GM18870 (cell line): ENCODE measurements around the gene SLC4A2.
"Not testable (repeated sequence)": the region's sequence is repeated elsewhere in the genome, so short reads cannot be mapped to it uniquely, and the experiment has no call there.

Source experiments
- ATAC-seq: cut with Tn5 transposase; IDR thresholded peaks from one replicate; pipeline ENCODE4 v1.9.1; 2021; ENCODE audit warnings: moderate library complexity; ENCODE audit not compliant: unreplicated experiment

Gene SLC4A2

DNA sequence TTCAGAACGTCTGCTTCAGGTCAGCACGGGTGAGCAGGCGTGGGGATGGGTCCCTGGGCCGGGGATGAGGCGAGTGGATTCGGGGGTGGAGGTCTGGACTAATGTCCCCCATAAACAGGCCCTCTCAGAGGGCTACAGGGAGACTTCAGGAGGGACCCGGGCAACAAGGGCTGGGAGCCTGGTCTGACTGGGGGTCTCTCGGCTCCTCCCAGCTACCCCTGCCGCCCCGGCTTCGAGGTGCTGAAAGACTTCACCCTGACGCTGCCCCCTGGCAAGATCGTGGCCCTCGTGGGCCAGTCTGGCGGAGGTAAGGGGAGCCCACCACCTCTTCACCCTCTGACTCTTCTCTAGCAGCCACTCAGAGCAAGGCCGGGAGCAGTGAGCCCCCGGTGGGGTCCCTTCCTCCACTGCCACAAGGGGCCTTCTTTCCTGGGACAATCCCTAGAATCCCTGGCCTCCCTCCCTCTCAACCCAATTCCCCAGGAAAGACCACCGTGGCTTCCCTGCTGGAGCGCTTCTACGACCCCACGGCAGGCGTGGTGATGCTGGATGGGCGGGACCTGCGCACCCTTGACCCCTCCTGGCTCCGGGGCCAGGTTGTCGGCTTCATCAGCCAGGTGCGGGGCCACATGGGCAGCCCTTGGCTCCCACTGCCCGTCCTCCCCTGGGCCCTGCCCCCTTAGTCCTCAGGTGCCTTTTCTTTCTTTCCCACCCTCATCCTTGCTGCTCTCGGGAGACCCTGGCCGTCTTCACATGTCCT, 18.6 kb upstream of the SLC4A2 start:
- no peak for ATAC-seq

DNA sequence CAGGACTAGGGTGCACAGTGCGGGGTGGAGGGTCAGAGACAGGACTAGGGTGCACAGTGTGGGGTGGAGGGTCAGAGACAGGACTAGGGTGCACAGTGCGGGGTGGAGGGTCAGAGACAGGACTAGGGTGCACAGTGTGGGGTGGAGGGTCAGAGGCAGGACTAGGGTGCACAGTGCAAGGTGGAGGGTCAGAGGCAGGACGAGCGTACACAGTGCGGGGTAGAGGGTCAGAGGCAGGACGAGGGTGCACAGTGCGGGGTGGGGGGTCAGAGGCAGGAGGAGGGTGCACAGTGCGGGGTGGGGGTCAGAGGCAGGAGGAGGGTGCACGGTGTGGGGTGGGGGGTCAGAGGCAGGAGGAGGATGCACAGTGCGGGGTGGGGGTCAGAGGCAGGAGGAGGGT, 15.9 kb upstream of the SLC4A2 start:
- not testable (repeated sequence) for ATAC-seq

DNA sequence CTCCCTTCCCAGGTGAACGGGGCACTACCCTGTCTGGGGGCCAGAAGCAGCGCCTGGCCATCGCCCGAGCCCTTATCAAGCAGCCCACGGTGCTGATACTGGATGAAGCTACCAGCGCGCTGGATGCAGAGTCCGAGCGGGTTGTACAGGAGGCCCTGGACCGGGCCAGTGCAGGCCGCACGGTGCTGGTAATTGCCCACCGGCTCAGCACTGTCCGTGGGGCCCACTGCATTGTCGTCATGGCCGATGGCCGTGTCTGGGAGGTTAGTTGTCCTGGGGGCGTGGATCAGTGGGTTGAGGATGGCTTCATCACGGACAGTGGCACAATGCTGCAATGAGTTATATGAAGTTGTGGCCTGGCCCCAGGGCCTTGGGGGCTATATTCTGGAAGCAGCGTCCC, 15.4 kb upstream of the SLC4A2 start:
- no peak for ATAC-seq

DNA sequence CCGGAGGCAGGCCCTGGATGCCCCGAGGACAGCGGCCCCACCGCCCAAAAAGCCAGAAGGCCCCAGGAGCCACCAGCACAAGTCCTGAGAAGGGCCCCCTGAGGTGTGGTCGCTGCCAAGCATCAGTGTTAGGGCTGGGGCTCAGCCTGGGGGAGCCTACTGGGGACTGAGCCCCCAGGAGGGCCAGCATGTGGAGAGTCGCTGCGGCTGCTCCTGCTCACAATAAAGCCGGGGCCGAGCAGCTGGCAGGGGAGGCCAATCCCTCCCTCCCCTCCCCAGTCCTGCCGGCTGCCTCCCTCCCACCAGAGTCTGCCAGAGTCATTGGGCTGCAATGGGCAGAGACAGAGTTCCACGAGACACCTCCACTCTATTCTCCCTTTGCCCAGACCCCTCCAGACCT, 14.1 kb upstream of the SLC4A2 start:
- ATAC-seq = no peak

DNA sequence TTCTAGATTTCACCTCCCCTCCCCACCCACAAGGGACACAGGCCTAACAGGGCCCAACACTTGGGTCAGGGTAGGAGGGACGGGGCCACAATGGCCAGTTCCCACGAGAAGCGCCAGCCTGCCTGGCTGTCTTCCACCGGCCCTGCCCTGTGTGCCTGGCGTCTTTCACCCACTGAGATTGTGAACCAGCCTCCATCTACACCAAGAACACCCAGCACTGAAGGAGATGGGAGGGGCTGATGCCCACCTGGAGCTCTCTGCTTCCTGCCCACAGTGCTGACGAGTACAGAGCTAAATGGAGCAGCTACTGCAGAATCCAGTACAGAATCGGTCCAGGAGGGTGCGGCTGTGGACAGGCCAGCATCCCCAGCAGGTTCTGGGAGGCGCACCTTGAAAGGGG, 13.4 kb upstream of the SLC4A2 start:
- no peak for ATAC-seq

- ATAC-seq = no peak
These were observed 12.5 kb upstream of the SLC4A2 start for GRCh38 chr7:151046603-151047573.

DNA sequence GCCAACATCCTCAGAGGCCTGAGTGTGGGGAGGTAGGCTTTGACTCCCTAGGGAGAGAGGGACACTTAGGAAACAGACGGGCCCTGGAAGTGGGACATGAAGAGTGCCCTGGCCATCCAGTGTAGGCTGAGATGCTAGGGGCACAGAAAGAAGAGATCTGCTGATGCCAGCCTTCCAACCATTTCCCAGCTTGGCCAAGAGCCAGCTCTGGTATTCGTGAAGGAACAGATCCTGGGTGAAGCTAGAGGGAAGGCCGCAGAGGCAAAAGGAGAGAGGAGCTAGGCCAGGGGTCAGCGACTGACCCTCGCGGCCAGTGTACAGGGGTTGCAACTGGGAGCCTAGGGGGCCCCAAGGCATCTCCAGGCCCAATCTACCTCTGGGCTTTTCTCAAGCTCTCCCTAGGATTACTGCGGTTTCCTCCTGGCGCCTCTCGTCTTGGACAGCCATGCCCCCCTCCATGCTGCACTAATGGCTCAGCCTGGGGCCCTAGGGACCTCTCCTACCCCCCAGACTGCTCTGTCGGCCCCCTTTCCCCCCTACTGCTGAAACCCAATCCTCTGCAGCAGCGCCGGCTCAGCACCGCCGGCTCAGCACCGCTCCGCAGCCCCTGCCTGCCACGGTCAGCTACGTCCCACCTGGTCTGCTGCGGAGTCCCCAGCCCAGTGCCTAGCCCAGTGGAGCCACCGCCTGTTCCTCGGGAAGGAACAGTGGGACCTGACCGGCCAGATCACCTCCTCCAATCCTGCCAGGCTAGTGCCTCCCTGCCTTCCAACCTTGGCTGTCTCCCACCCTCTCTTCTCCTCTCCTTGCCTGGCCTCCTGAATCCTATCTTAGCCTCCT, 11.2 kb upstream of the SLC4A2 start, which contains the start of gene ASIC3:
Gene ASIC3 (plus strand): TSS at position 556 of the 840 bp plus-strand sequence. CDS start 355 bp downstream, outside the sequence.
- no peak for ATAC-seq

- ATAC-seq = no peak
These were observed 10.4 kb upstream of the SLC4A2 start for GRCh38 chr7:151048911-151049463.

GRCh38 chr7:151051108-151051507, 8.3 kb upstream of the SLC4A2 start:
- no peak for ATAC-seq

GRCh38 chr7:151053096-151053495, 6.3 kb upstream of the SLC4A2 start:
- ATAC-seq = no peak

GRCh38 chr7:151053751-151054150, 5.6 kb upstream of the SLC4A2 start:
- no peak for ATAC-seq

DNA sequence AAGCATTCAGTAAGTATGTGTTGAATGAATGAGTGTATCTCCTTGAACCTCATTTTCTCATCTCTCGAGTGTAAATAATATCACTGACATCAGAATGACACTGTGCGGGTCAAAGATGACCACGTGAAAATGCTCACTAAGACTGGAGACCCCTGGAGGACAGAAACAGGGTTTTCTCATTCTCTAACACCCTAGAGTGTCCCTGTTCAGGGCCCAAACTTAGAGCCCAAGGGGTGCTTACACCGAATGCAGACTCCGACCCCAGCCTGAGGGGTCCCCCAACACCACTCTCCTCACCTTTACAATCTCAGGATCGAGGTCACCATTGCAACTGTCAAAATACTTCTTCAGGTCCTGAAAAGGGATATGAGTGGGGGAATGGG, 3.1 kb upstream of the SLC4A2 start:
- ATAC-seq = no peak

GRCh38 chr7:151056666-151057505, 2.5 kb upstream of the SLC4A2 start:
- ATAC-seq = no peak

- peak; percentile 30 for ATAC-seq
These were observed 1.8 kb upstream of the SLC4A2 start, which contains the start of gene CDK5 for GRCh38 chr7:151057506-151057988. Gene CDK5, minus strand, starts transcription at chr7:151057897. Its CDS starts 49 bp downstream, at chr7:151057848.

DNA sequence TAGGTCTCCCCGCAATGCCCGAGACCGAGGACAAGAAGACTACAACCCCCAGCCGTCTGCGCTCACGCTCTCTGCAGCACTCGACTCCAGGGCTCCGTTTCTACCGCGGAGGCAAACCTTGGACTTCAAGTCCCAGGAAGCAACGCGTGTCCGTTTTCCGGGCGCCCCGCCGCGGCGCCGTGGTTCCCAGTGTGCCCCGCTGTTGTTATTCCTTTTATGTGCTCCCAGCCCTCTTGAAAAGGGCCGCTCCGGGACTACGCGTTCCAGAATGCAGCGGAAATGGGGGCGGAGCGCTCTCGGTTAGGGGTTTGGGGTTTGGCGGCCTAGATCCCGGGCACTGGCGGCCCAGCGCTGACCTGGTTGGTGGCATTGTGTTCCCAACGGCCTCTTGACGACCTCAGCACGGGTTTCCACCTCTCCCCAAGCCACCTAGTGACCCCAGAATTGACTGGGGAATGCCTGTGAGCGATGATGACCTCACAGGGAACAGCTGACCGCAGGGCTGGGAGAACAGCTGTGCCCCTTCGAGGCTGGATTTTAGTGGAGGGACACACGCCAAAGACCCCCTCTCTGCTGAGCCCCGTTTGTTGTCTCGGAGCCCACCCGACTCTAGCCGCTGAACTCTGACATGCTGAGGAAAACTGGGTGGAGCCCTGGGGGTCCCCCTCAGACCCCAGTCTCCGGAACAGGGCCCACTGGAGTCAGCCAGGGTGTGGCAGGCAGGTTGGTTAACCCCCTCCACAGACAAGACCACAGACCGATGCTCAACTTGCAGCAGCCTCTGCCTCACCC, 1.2 kb upstream of the SLC4A2 start:
- peak; percentile 79 for ATAC-seq

DNA sequence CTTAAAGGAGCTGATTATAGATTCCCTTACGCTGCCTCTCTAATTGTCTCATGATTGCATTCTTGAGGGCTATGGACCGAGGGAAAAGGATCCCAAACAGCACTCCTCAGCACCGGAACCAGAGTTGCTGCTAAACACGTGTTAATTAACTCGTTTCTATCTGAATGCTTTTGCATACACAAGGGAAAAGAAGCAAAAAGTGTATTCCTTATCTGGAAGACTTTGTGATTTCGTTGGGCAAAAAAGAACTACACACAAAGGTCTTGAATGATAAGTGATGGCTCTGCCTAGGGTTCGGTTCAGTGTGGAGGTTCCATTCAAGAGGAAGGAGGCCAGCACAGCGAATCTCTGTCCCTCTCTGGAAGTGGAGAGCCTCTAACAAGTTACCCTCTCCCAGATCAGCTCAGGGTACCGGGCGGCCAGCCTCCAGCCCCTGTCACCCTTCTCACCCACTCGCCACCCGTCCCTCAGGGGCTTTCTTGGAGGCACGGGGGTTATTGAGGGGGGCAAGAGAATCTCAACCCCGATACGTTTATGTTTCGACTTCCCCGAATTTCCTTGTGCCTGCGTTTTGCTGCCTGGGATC, 515 bp upstream of the SLC4A2 start:
- no peak for ATAC-seq

- no peak for ATAC-seq
These were observed 675 bp downstream of the SLC4A2 start for GRCh38 chr7:151060113-151060415.

DNA sequence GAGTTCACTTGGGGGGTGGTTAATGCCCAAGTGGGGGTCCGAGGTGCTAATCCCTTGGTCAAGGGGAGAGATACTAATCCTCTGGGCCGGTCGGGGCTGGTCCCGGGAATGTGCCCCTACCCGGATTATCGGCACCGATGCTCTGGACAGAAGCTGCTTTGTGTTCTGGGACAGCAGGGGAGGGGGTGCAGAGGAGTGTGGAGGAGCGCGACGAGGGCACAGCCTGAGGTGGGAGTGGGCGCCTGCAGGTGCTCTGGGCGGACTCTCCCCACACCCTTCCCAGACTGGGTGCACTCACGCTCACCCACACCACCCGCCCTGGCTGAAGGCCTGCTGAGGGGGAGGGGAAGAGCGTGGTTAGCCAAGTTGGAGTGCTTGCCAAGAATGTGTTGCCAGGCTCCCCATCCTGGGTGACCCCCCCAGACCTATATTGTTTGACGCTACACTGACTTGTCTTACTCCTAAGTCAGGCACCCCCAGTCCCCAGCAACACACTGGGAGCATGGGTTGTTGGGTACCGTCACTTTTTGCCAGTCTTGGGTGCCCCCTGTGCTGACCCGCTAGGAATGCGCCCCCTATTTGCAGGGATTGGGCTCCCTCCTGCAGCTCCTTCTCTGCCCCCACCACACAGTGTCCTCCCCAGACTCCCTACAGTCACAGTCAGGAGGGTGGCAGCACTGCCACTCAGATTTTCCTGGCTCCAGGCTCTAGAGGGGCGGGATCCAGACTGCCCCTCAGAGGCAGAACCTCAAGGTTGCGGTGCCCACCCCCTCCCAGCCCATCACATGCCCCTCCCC, 1.2 kb downstream of the SLC4A2 start:
- ATAC-seq = no peak
